ENCODE data around the gene IL6. TPM values are rescaled to one million over a fixed set of nuclear protein-coding genes. Genes with fewer than 3 reads are reported as not detected.

Gene IL6
- total RNA-seq, 1 experiment from 2014 or later = 0.52 TPM

- no peak for TF ChIP-seq ZBTB43 (CRISPR knock-in tag; IDR thresholded peaks at IDR 0.05)
- TF ChIP-seq HMGA2 (CRISPR knock-in tag; IDR thresholded peaks at IDR 0.05) = no peak
- TF ChIP-seq ZBTB21 (CRISPR knock-in tag; IDR thresholded peaks at IDR 0.05; ENCODE audit: borderline replicate concordance) = no peak
- no peak for TF ChIP-seq JAZF1 (CRISPR knock-in tag; IDR thresholded peaks at IDR 0.05)
- no peak for TF ChIP-seq ERG (CRISPR knock-in tag; IDR thresholded peaks at IDR 0.05)
- no peak for TF ChIP-seq MYBL2 (CRISPR knock-in tag; IDR thresholded peaks at IDR 0.05)
- TF ChIP-seq HMGXB4 (CRISPR knock-in tag; IDR thresholded peaks at IDR 0.05) = no peak
- no peak for TF ChIP-seq ZNF219 (CRISPR knock-in tag; IDR thresholded peaks at IDR 0.05; ENCODE audit: borderline replicate concordance)
Measured at GRCh38 chr7:22772885-22773284, 45.9 kb downstream of the IL6 start (continued).

DNA sequence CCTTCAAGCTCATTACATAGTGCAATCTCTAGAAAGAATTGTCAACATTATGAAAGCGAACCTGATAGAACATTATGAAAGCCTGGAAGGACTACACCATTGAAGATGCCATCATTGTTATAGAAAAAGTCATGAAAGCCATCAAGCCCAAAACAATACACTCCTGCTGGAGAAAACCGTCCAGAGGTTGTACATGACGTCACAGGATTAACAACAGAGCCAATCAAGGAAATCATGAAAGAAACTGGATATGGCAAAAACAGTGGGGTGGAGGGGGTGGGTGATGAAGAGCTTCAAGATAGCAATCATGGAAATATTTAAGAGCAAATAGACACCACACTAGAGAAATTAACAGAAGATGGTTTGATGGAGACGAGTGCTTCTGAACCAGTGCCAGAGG, 50.0 kb downstream of the IL6 start:
- ChIA-PET CTCF (no interaction called here), POLR2A (no interaction called here)
- H3K4me1 Mint-ChIP-seq = peaks cover 4% of the 10 kb centered on the region
- no peaks in the 10 kb centered on the region for H3K36me3 Mint-ChIP-seq
- H3K9me3 Mint-ChIP-seq = peaks cover 3% of the 10 kb centered on the region
- no peak overlapping the region for H3K27ac Mint-ChIP-seq
- no peaks in the 10 kb centered on the region for H3K27me3 Mint-ChIP-seq (ENCODE audit: low read depth)
- ATAC-seq (no peak), DNase-seq (ENCODE audit: low spot score) (no peak)
- no peak overlapping the region for H3K4me3 Mint-ChIP-seq
- no peak for TF ChIP-seq ZNF317 (CRISPR knock-in tag; IDR thresholded peaks at IDR 0.05; ENCODE audit: borderline replicate concordance, low read depth)
- TF ChIP-seq, protein P1, sequence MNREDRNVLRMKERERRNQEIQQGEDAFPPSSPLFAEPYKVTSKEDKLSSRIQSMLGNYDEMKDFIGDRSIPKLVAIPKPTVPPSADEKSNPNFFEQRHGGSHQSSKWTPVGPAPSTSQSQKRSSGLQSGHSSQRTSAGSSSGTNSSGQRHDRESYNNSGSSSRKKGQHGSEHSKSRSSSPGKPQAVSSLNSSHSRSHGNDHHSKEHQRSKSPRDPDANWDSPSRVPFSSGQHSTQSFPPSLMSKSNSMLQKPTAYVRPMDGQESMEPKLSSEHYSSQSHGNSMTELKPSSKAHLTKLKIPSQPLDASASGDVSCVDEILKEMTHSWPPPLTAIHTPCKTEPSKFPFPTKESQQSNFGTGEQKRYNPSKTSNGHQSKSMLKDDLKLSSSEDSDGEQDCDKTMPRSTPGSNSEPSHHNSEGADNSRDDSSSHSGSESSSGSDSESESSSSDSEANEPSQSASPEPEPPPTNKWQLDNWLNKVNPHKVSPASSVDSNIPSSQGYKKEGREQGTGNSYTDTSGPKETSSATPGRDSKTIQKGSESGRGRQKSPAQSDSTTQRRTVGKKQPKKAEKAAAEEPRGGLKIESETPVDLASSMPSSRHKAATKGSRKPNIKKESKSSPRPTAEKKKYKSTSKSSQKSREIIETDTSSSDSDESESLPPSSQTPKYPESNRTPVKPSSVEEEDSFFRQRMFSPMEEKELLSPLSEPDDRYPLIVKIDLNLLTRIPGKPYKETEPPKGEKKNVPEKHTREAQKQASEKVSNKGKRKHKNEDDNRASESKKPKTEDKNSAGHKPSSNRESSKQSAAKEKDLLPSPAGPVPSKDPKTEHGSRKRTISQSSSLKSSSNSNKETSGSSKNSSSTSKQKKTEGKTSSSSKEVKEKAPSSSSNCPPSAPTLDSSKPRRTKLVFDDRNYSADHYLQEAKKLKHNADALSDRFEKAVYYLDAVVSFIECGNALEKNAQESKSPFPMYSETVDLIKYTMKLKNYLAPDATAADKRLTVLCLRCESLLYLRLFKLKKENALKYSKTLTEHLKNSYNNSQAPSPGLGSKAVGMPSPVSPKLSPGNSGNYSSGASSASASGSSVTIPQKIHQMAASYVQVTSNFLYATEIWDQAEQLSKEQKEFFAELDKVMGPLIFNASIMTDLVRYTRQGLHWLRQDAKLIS (CRISPR knock-in tag; IDR thresholded peaks at IDR 0.05; ENCODE audit: borderline replicate concordance) = no peak
- no peak for TF ChIP-seq SMAD4 (CRISPR knock-in tag; IDR thresholded peaks at IDR 0.05)
- no peak for TF ChIP-seq ATF2 (CRISPR knock-in tag; IDR thresholded peaks at IDR 0.05; ENCODE audit: borderline replicate concordance, low read depth)
- TF ChIP-seq ZNF219 (CRISPR knock-in tag; IDR thresholded peaks at IDR 0.05; ENCODE audit: borderline replicate concordance) = no peak
- TF ChIP-seq NR2C2 (CRISPR knock-in tag; IDR thresholded peaks at IDR 0.05) = no peak
- no peak for TF ChIP-seq MXD4 (CRISPR knock-in tag; IDR thresholded peaks at IDR 0.05; ENCODE audit: borderline replicate concordance)
- TF ChIP-seq PRRX2 (CRISPR knock-in tag; IDR thresholded peaks at IDR 0.05) = no peak
- TF ChIP-seq, protein P2, sequence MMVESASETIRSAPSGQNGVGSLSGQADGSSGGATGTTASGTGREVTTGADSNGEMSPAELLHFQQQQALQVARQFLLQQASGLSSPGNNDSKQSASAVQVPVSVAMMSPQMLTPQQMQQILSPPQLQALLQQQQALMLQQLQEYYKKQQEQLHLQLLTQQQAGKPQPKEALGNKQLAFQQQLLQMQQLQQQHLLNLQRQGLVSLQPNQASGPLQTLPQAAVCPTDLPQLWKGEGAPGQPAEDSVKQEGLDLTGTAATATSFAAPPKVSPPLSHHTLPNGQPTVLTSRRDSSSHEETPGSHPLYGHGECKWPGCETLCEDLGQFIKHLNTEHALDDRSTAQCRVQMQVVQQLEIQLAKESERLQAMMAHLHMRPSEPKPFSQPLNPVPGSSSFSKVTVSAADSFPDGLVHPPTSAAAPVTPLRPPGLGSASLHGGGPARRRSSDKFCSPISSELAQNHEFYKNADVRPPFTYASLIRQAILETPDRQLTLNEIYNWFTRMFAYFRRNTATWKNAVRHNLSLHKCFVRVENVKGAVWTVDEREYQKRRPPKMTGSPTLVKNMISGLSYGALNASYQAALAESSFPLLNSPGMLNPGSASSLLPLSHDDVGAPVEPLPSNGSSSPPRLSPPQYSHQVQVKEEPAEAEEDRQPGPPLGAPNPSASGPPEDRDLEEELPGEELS (CRISPR knock-in tag; IDR thresholded peaks at IDR 0.05) = no peak
- TF ChIP-seq ZNF416 (CRISPR knock-in tag; IDR thresholded peaks at IDR 0.05) = no peak
- TF ChIP-seq MLX (CRISPR knock-in tag; IDR thresholded peaks at IDR 0.05) = no peak
- no peak for TF ChIP-seq ZBTB43 (CRISPR knock-in tag; IDR thresholded peaks at IDR 0.05)
- no peak for TF ChIP-seq TEAD1 (CRISPR knock-in tag; IDR thresholded peaks at IDR 0.05)
- TF ChIP-seq ZMAT4 (CRISPR knock-in tag; IDR thresholded peaks at IDR 0.05) = no peak
- TF ChIP-seq ATF1 (CRISPR knock-in tag; IDR thresholded peaks at IDR 0.05) = no peak
- no peak for TF ChIP-seq CREB1 (CRISPR knock-in tag; IDR thresholded peaks at IDR 0.05)

All from WTC11 (cell line).